ENCODE data around the gene FAM187B. TPM values are rescaled to one million over a fixed set of nuclear protein-coding genes. Genes with fewer than 3 reads are reported as not detected.
A peak's percentile ranks its signal among the peaks of the same experiment; 100 is the strongest.

Gene FAM187B
- total RNA-seq, 1 experiment from 2014 or later: not detected

DNA sequence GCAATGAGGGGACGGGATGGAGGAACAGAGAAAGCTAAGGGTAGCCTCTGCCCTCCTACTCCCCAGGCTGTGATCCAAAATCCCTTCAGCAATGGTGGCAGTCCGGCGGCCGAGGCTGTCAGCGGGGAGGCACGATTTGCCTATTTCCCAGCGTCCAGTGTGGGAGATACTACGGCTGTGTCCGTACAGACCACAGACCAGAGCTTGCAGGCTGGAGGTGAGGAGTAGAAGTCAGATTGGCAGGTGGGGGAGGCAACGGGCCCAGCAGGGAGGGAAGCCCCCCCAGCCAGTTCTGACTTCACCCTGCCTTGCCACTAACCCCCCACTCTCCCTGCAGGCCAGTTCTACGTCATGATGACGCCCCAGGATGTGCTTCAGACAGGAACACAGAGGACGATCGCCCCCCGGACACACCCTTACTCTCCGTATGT, 41.9 kb upstream of the FAM187B start:
- Mint-ChIP-seq H3K9me3 (ENCODE audit: low read depth, unreplicated experiment) (no peaks in the 10 kb centered on the region), H3K36me3 (ENCODE audit: insufficient read depth, unreplicated experiment) (peaks cover 84% of the 10 kb centered on the region), H3K4me1 (ENCODE audit: low read depth, unreplicated experiment) (peaks cover 4% of the 10 kb centered on the region), H3K27ac (ENCODE audit: unreplicated experiment) (peak overlapping the region; percentile 40), H3K27me3 (ENCODE audit: unreplicated experiment) (no peaks in the 10 kb centered on the region), H3K4me3 (ENCODE audit: low read depth, unreplicated experiment) (peak overlapping the region; percentile 70)
- DNase-seq: no peak
- TF ChIP-seq, protein P1, sequence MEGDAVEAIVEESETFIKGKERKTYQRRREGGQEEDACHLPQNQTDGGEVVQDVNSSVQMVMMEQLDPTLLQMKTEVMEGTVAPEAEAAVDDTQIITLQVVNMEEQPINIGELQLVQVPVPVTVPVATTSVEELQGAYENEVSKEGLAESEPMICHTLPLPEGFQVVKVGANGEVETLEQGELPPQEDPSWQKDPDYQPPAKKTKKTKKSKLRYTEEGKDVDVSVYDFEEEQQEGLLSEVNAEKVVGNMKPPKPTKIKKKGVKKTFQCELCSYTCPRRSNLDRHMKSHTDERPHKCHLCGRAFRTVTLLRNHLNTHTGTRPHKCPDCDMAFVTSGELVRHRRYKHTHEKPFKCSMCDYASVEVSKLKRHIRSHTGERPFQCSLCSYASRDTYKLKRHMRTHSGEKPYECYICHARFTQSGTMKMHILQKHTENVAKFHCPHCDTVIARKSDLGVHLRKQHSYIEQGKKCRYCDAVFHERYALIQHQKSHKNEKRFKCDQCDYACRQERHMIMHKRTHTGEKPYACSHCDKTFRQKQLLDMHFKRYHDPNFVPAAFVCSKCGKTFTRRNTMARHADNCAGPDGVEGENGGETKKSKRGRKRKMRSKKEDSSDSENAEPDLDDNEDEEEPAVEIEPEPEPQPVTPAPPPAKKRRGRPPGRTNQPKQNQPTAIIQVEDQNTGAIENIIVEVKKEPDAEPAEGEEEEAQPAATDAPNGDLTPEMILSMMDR (IDR thresholded peaks at IDR 0.05; ENCODE audit: unreplicated experiment): no peak
- intact Hi-C loops (cut with micrococcal nuclease; ENCODE audit: unreplicated experiment): no loop called here
- no TSS peak for BruUV-seq (replicated peaks)
- CTCF ChIA-PET: interaction anchor here (1.6 kb wide), 1 partner anchor 225 kb away, joined by 4 read pairs; no protein-coding TSS in a partner anchor

DNA sequence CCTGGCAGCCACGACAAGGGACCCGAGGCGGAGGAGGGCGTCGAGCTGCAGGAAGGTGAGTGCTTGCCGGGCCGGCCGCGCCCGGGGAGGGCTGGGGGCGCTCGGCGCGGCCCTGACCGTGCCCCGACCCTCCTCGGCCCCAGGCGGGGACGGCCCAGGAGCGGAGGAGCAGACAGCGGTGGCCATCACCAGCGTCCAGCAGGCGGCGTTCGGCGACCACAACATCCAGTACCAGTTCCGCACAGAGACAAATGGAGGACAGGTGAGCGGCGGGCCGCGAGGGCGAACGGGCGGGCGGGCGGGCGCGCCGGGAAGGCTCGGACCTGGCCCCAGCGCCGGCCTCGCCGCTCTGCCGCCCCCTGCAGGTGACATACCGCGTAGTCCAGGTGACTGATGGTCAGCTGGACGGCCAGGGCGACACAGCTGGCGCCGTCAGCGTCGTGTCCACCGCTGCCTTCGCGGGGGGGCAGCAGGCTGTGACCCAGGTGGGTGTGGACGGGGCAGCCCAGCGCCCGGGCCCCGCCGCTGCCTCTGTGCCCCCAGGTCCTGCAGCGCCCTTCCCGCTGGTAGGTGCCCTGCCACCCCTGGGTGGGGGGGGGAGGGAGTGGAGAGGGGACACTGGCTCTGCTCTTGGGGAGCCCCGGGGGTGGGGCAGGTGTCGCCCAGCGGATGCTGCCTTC, 41.0 kb upstream of the FAM187B start:
- H3K27ac Mint-ChIP-seq (ENCODE audit: unreplicated experiment): peak overlapping the region; percentile 40
- intact Hi-C loops (cut with micrococcal nuclease; ENCODE audit: unreplicated experiment): no loop called here

DNA sequence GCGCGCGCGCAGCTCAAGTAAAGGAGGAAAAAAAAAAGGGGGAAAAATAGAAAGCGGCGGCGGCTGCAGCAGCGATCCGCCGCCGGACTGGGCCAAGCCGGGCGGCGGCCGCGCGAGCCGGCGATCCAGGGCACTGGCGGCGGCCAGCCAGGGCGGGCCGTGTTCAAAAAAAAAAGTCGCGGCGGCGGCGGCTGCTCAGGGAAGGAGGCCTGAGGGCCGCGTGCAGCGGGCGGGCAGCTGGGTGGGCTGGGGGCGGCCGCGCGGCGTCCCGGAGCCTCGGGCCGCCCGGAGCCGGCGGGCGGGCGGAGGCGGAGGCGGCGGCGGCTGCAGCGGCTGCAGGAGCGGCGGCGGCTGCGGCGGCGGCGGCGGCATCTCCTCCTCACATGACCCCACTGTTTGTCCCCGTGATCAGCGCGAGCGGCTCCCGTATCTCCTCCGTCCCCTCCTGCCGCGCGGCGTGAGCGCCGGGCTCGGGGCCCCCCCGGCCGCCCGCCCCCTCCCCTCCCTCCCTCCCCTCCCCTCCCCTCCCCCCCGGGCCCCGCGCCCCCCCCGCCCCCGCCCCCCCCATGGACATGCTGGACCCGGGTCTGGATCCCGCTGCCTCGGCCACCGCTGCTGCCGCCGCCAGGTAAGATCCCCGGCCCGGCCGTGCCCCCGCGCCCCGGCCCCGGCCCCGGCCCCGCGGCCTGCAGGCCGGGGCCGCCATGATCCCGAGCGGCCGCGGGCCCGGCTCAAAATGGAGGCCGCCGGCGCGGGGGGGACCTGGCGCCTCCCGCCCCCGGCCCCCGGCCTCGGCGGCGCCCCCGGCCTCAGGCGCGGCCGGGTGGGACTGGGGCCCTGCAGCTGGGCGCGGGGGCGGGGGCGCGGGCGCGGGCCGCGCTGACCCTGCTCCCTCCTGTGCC, 40.2 kb upstream of the FAM187B start, which contains the start of gene USF2:
USF2 (plus strand) TSS at position 427 of the 902 bp plus-strand sequence; CDS start at position 567, 140 bp downstream.
- Mint-ChIP-seq H3K4me3 (ENCODE audit: low read depth, unreplicated experiment) (peak within 1 kb of the TSS; percentile 70), H3K36me3 (ENCODE audit: insufficient read depth, unreplicated experiment) (peaks cover 91% of the 10 kb centered on the region), H3K9me3 (ENCODE audit: low read depth, unreplicated experiment) (no peaks in the 10 kb centered on the region), H3K4me1 (ENCODE audit: low read depth, unreplicated experiment) (peaks cover 9% of the 10 kb centered on the region), H3K27me3 (ENCODE audit: unreplicated experiment) (no peaks in the 10 kb centered on the region), H3K27ac (ENCODE audit: unreplicated experiment) (peak within 1 kb of the TSS; percentile 88)
- peak; percentile 83 for DNase-seq
- intact Hi-C loops (cut with micrococcal nuclease; ENCODE audit: unreplicated experiment): no loop called here
- TF ChIP-seq, protein P1 (IDR thresholded peaks at IDR 0.05; ENCODE audit: unreplicated experiment): no peak
- CTCF ChIA-PET: interaction anchor here (0.6 to 1.6 kb wide), 5 partner anchors 11 to 226 kb away, joined by 3 to 6 read pairs (median 4); no protein-coding TSS in a partner anchor
- no TSS peak for BruUV-seq (replicated peaks)

More for the DNA sequence above, 41.0 kb upstream of the FAM187B start:
- BruUV-seq (replicated peaks): no TSS peak
- H3K9me3 Mint-ChIP-seq (ENCODE audit: low read depth, unreplicated experiment): no peaks in the 10 kb centered on the region
- TF ChIP-seq, protein P1 (IDR thresholded peaks at IDR 0.05; ENCODE audit: unreplicated experiment): peak; percentile 98
- peak overlapping the region; percentile 70 for H3K4me3 Mint-ChIP-seq (ENCODE audit: low read depth, unreplicated experiment)
- H3K4me1 Mint-ChIP-seq (ENCODE audit: low read depth, unreplicated experiment): peaks cover 9% of the 10 kb centered on the region
- CTCF ChIA-PET: interaction anchor here (0.7 to 1.6 kb wide), 4 partner anchors 83 to 225 kb away, joined by 3 to 5 read pairs (median 4); no protein-coding TSS in a partner anchor
- H3K36me3 Mint-ChIP-seq (ENCODE audit: insufficient read depth, unreplicated experiment): peaks cover 86% of the 10 kb centered on the region
- no peaks in the 10 kb centered on the region for H3K27me3 Mint-ChIP-seq (ENCODE audit: unreplicated experiment)
- peak; percentile 98 for DNase-seq

DNA sequence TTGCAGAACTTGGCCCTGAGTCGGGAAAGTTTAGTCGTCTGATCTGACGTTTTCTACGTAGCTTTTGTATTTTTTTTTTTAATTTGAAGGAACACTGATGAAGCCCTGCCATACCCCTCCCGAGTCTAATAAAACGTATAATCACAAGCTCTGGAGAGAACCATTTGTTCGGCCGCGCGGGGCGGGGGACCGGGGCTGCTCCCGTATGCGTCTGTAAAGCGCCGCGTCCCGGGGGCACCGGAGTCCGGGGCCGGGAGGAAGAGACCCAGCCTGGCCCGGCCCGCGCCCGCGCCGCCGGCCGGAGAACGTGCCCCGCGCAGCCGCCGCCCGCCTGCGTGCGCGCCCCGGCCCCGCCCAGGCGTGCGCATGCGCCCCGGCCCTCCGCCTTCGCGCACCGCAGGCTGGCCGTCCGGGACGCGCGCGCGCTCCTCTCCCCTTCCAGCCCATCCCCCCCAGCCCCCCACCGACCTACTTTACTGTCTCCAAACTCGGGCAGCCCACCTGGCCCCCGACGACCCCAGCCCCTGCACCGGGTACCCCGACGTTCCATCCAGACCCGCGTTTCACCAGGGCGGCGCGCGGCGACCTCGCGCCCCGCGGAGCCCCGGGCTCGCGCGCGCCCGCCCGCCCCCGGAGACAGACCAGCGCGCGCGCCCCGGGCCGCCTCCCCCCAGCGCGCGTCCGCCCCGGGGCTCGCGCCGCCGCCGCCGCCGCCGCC, 39.4 kb upstream of the FAM187B start:
- H3K36me3 Mint-ChIP-seq (ENCODE audit: insufficient read depth, unreplicated experiment): peaks cover 91% of the 10 kb centered on the region
- peaks cover 9% of the 10 kb centered on the region for H3K4me1 Mint-ChIP-seq (ENCODE audit: low read depth, unreplicated experiment)
- H3K27me3 Mint-ChIP-seq (ENCODE audit: unreplicated experiment): no peaks in the 10 kb centered on the region
- no peaks in the 10 kb centered on the region for H3K9me3 Mint-ChIP-seq (ENCODE audit: low read depth, unreplicated experiment)
- CTCF ChIA-PET: interaction anchor here (0.6 kb wide), 2 partner anchors 10 to 147 kb away, joined by 3 to 6 read pairs; no protein-coding TSS in a partner anchor
- peak overlapping the region; percentile 88 for H3K27ac Mint-ChIP-seq (ENCODE audit: unreplicated experiment)
- intact Hi-C loops (cut with micrococcal nuclease; ENCODE audit: unreplicated experiment): no loop called here
- peak; percentile 89 for DNase-seq
- H3K4me3 Mint-ChIP-seq (ENCODE audit: low read depth, unreplicated experiment): peak overlapping the region; percentile 70
- TF ChIP-seq, protein P1 (IDR thresholded peaks at IDR 0.05; ENCODE audit: unreplicated experiment): no peak
- no TSS peak for BruUV-seq (replicated peaks)
